IMR-90 (cell line): ENCODE measurements around the gene TOP2A. TPM values are rescaled to one million over a fixed set of nuclear protein-coding genes. Genes with fewer than 3 reads are reported as not detected.

Source experiments
- CHD1 ChIP-seq: IDR thresholded peaks from 2 replicates; pipeline ENCODE4 v1.6.1; 2012; ENCODE audit warnings: low read depth, low read length, improper control_type of control experiment
- FOS ChIP-seq: fragments of 150-350 bp; IDR thresholded peaks from 2 replicates; pipeline ENCODE4 v1.6.1; 2016; ENCODE audit warnings: low read depth, low read length
- MAFK ChIP-seq: IDR thresholded peaks from 2 replicates; pipeline ENCODE4 v1.6.1; 2012; ENCODE audit warnings: low read depth, low read length, improper control_type of control experiment
- MXI1 ChIP-seq: IDR thresholded peaks from 2 replicates; pipeline ENCODE4 v1.6.1; 2012; ENCODE audit warnings: low read depth, mild to moderate bottlenecking, low read length, moderate library complexity, borderline replicate concordance
- RAD21 ChIP-seq: IDR thresholded peaks from 2 replicates; pipeline ENCODE4 v1.6.1; 2012; ENCODE audit warnings: low read length, improper control_type of control experiment
- RCOR1 ChIP-seq: IDR thresholded peaks from 2 replicates; pipeline ENCODE4 v1.6.1; 2012; ENCODE audit warnings: mild to moderate bottlenecking, low read length, improper control_type of control experiment; ENCODE audit not compliant: insufficient replicate concordance
- RFX5 ChIP-seq: IDR thresholded peaks from 2 replicates; pipeline ENCODE4 v1.8.0; 2012; ENCODE audit warnings: low read depth, mild to moderate bottlenecking, low read length, moderate library complexity
- SMC3 ChIP-seq: fragments of 150-350 bp; IDR thresholded peaks from 2 replicates; pipeline ENCODE4 v1.6.1; 2016; ENCODE audit warnings: low read depth, mild to moderate bottlenecking, antibody characterized with exemption, low read length, moderate library complexity
- polyA plus RNA-seq, 3 experiments: library from polyadenylated mRNA; depleted of rRNA; stranded (reverse); fragments of >200 nt; gene quantifications; 2 replicates each; pipeline ENCODE4 v1.2.3, GENCODE V29; 2012; ENCODE audit warnings: low replicate concordance in 1 of 3
- total RNA-seq: library from RNA; depleted of rRNA; stranded (reverse); fragments of >200 nt; gene quantifications from 2 replicates; pipeline ENCODE4 v1.2.3, GENCODE V29; 2012
- TF ChIP-seq, protein P1 (sequence below): conservative IDR thresholded peaks from 2 replicates; pipeline ENCODE4 v1.5.1; 2012; ENCODE audit warnings: mild to moderate bottlenecking, low read depth, low read length, improper control_type of control experiment

TOP2A gene
- total and polyA plus RNA-seq, 2 of the 4 experiments (the other 2 are of a cell fraction) = 43.4 to 68.5 TPM

GRCh38 chr17:40417609-40418427 is at the start of gene TOP2A (continued):
- TF ChIP-seq CHD1 = no peak
- TF ChIP-seq FOS = peak; percentile 88; the same call in 1 of the 2 replicates
- no peak for TF ChIP-seq SMC3
- TF ChIP-seq, protein P1, sequence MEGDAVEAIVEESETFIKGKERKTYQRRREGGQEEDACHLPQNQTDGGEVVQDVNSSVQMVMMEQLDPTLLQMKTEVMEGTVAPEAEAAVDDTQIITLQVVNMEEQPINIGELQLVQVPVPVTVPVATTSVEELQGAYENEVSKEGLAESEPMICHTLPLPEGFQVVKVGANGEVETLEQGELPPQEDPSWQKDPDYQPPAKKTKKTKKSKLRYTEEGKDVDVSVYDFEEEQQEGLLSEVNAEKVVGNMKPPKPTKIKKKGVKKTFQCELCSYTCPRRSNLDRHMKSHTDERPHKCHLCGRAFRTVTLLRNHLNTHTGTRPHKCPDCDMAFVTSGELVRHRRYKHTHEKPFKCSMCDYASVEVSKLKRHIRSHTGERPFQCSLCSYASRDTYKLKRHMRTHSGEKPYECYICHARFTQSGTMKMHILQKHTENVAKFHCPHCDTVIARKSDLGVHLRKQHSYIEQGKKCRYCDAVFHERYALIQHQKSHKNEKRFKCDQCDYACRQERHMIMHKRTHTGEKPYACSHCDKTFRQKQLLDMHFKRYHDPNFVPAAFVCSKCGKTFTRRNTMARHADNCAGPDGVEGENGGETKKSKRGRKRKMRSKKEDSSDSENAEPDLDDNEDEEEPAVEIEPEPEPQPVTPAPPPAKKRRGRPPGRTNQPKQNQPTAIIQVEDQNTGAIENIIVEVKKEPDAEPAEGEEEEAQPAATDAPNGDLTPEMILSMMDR = no peak
- TF ChIP-seq RAD21 = no peak
- TF ChIP-seq MAFK = no peak
- no peak for TF ChIP-seq RFX5
- TF ChIP-seq RCOR1 = no peak
- TF ChIP-seq MXI1 = peak; percentile 71; the same call in 1 of the 2 replicates
